Endothelial cell of umbilical vein (primary cell): ENCODE measurements around the gene ACTG1. TPM values are rescaled to one million over a fixed set of nuclear protein-coding genes. Genes with fewer than 3 reads are reported as not detected.

ENCODE experiments used
- BruUV-seq: library from RNA; stranded (reverse); fragments of 400-500 nt; replicated peaks from 2 replicates; lab custom pipeline; 2021; lab: Mats Ljungman, UMichigan
- CTCF ChIA-PET: fragments of 300-600, 350-600 bp; sonication (Branson Sonifier 250); formaldehyde crosslinking; loops from one replicate; lab custom pipeline; 2021; ENCODE audit warnings: antibody characterized with exemption, inconsistent platforms; lab: Charles Lee
- POLR2A ChIA-PET: fragments of 300-600, 350-600 bp; sonication (Branson Sonifier 250); formaldehyde crosslinking; loops from one replicate; lab custom pipeline; 2021; ENCODE audit warnings: antibody characterized with exemption, inconsistent platforms; lab: Charles Lee
- DNase-seq: peaks from one replicate; pipeline ENCODE4 v3.0.0-alpha.2; 2011; ENCODE audit warnings: low read depth, low spot score
- FAIRE-seq: peaks from 2 replicates; lab custom pipeline; 2011; peaks lifted over from hg19 to GRCh38; lab: Jason Lieb, UNC
- H2AFZ ChIP-seq: 2 replicates; pipeline ENCODE4 v1.6.0; 2012; ENCODE audit warnings: low read depth, low read length, control low read depth, inconsistent platforms
- H3K27ac ChIP-seq: 2 replicates; pipeline ENCODE4 v1.5.1; 2011; ENCODE audit warnings: low read depth, mild to moderate bottlenecking, control low read depth, low read length, moderate library complexity; ENCODE audit not compliant: insufficient read depth
- H3K27me3 ChIP-seq, 2 experiments: 2 replicates each; pipeline versions ENCODE4 v1.6.0 to v1.6.1; 2011; ENCODE audit warnings: low read length in 2 of 2, mixed read lengths in 1 of 2; ENCODE audit not compliant: control insufficient read depth in 2 of 2, insufficient read depth in 2 of 2
- H3K36me3 ChIP-seq, 2 experiments: 2 replicates in 1 of 2; 3 replicates in 1 of 2; pipeline ENCODE4 v1.5.1; 2011; ENCODE audit warnings: low read length in 2 of 2, mild to moderate bottlenecking in 1 of 2, moderate library complexity in 1 of 2; ENCODE audit not compliant: control insufficient read depth in 2 of 2, insufficient read depth in 2 of 2; ENCODE audit errors: extremely low read depth in 1 of 2
- H3K4me1 ChIP-seq: 3 replicates; pipeline ENCODE4 v1.5.1; 2011; ENCODE audit warnings: mild to moderate bottlenecking, low read length; ENCODE audit not compliant: control insufficient read depth, insufficient read depth; ENCODE audit errors: extremely low read depth
- H3K4me2 ChIP-seq: 2 replicates; pipeline ENCODE4 v1.6.1; 2011; ENCODE audit warnings: low read length, control low read depth, mixed read lengths; ENCODE audit not compliant: insufficient read depth
- H3K4me3 ChIP-seq, 3 experiments: fragments of 200-600 bp in 1 of 3; sonication (generic), shearing (Covaris generic) in 1 of 3; replicated peaks in 1 of 3; 2 replicates each; pipeline ENCODE4 v1.5.1; 2011 to 2016; ENCODE audit warnings: control low read depth in 3 of 3, low read length in 3 of 3, mild to moderate bottlenecking in 2 of 3, inconsistent platforms in 1 of 3, low read depth in 1 of 3, moderate library complexity in 1 of 3; ENCODE audit not compliant: insufficient read depth in 1 of 3
- H3K79me2 ChIP-seq: 2 replicates; pipeline ENCODE4 v1.6.0; 2012; ENCODE audit warnings: low read length, inconsistent platforms; ENCODE audit not compliant: control insufficient read depth, insufficient read depth
- H3K9ac ChIP-seq: replicated peaks from 2 replicates; pipeline ENCODE3; 2011; ENCODE audit warnings: low read length, control low read depth; ENCODE audit not compliant: insufficient read depth; ENCODE audit errors: extremely low read depth
- H3K9me1 ChIP-seq: replicated peaks from 3 replicates; pipeline ENCODE4 v1.6.0; 2011; ENCODE audit warnings: mild to moderate bottlenecking, low read length; ENCODE audit not compliant: control insufficient read depth, insufficient read depth; ENCODE audit errors: extremely low read depth
- H3K9me3 ChIP-seq: replicated peaks from 2 replicates; pipeline ENCODE4 v1.5.1; 2012; ENCODE audit warnings: low read length, inconsistent platforms; ENCODE audit not compliant: control insufficient read depth, insufficient read depth
- H4K20me1 ChIP-seq: replicated peaks from 2 replicates; pipeline ENCODE3; 2011; ENCODE audit warnings: mild to moderate bottlenecking, low read length; ENCODE audit not compliant: control insufficient read depth, insufficient read depth; ENCODE audit errors: extremely low read depth
- FOS ChIP-seq: IDR thresholded peaks from 2 replicates; pipeline ENCODE4 v1.6.1; 2011; ENCODE audit warnings: mild to moderate bottlenecking, low read length, moderate library complexity, borderline replicate concordance; ENCODE audit not compliant: insufficient read depth
- GATA2 ChIP-seq: IDR thresholded peaks from 2 replicates; pipeline ENCODE4 v1.7.0; 2011; ENCODE audit warnings: low read depth, mild to moderate bottlenecking, moderate library complexity, mixed read lengths, low read length; ENCODE audit not compliant: insufficient read length, insufficient read depth
- JUN ChIP-seq: IDR thresholded peaks from 2 replicates; pipeline ENCODE4 v1.6.1; 2011; ENCODE audit warnings: borderline replicate concordance, low read depth; ENCODE audit not compliant: insufficient read length, insufficient read depth
- MYC ChIP-seq: IDR thresholded peaks from one replicate; pipeline ENCODE4 v1.6.1; 2011; ENCODE audit warnings: mild to moderate bottlenecking, low read depth, low read length
- POLR2A ChIP-seq: IDR thresholded peaks from 2 replicates; pipeline ENCODE4 v1.6.1; 2012; ENCODE audit warnings: low read depth, mild to moderate bottlenecking, control low read depth, low read length
- POLR2AphosphoS5 ChIP-seq: IDR thresholded peaks from 2 replicates; pipeline ENCODE4 v1.6.1; 2012; ENCODE audit warnings: low read depth, mild to moderate bottlenecking, control low read depth, low read length, moderate library complexity; ENCODE audit not compliant: insufficient read depth
- dilution Hi-C: fragments of 300-500 bp; cut with MboI; formaldehyde crosslinking; loops from one replicate; pipeline ENCODE4 v1.15.0; 2019; ENCODE audit warnings: low sequenced_read_pairs; ENCODE audit not compliant: extremely low pct_ligation_motif_present
- intact Hi-C: fragments of 100-400 bp; cut with micrococcal nuclease; formaldehyde crosslinking; loops from one replicate; pipeline ENCODE4 v1.10.0; 2022
- polyA plus RNA-seq, 4 experiments: library from polyadenylated mRNA; depleted of rRNA in 3 of 4; stranded (reverse) in 3 of 4; unstranded in 1 of 4; fragments of >200 nt; gene quantifications; 2 replicates each; pipeline versions ENCODE4 v1.2.1 to v1.2.3, GENCODE V29; 2011 to 2012; ENCODE audit warnings: missing spikeins in 1 of 4
- total RNA-seq: library from RNA; stranded (reverse); gene quantifications from 2 replicates; pipeline ENCODE4 v1.2.3, GENCODE V29; 2021
- TF ChIP-seq, protein P1 (sequence below), 2 donors: IDR thresholded peaks; 1 replicate in 1 of 2; 2 replicates in 1 of 2; pipeline ENCODE4 v1.5.1; 2011; ENCODE audit warnings: low read length in 2 of 2, mild to moderate bottlenecking in 2 of 2, moderate library complexity in 2 of 2, control low read depth in 1 of 2, inconsistent platforms in 1 of 2, low read depth in 1 of 2; ENCODE audit not compliant: insufficient read depth in 1 of 2; ENCODE audit errors: extremely low read depth in 1 of 2
- TF ChIP-seq, protein P2 (sequence below): IDR thresholded peaks from 2 replicates; pipeline ENCODE4 v1.6.1; 2011; ENCODE audit not compliant: insufficient read depth, insufficient read length

ACTG1 gene
- total and polyA plus RNA-seq, 2 donors (not counting 3 experiments of a cell fraction or from before 2014, with no cell fraction given), result 6,127 to 10,663 TPM

DNA sequence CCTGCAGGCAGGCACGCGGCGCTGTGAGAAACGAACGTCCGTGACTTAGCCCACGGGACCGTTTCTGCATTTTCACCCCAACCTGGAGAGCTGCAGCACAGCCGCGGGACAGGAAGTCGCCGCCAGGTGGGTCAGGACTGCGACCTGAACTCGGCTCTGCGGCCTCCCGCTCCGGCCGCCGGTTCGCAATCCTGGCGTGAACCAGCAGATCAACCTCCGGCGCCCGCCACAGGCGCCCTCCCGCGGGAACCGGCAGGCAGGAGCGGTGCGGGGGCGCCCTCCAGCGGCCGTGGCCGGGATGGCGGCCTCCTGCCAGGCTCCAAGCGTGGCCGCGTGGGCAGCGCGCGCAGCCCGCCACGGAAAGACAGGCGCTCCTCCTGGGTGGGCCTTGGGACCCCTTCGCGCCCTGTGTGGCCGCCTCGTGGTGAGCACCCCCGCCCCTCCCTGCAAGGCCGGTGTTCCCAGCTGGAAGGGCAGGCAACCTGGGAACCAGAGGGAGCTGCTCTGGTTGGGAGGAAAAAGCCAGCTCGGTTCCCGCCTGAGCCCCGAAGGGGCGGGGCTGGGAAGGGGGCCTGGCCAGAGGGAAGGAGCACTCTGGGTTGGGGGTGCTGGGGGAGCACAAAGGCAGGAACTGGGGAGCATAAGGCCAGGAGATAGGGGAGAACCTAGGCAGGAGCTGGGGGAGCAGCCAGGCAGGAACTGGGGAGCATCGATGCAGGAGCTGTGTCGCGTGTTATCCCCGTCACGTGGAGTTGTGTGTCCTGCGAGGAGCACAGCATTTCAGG is 28.2 kb downstream of the ACTG1 start:
- FAIRE-seq (peak; percentile 74), DNase-seq (peak; percentile 68)
- CTCF ChIA-PET, result interaction anchor here (0.6 to 6.8 kb wide), 53 partner anchors 8 to 341 kb away, joined by 3 to 117 read pairs (median 5); partner anchors contain the start of genes ACTG1, BAHCC1, NDUFAF8 and SLC38A10
- Histone ChIP-seq H3K4me1 (peaks cover 18% of the 10 kb centered on the region), H3K9me3 (no peaks in the 10 kb centered on the region), H4K20me1 (no peaks in the 10 kb centered on the region), H3K27ac (no peak overlapping the region), H3K36me3 (no peaks in the 10 kb centered on the region), H3K27me3 (peaks cover 0 to 1% of the 10 kb centered on the region in 2 experiments), H3K9ac (no peak overlapping the region), H3K4me3 (peak overlapping the region in 1 of 3 experiments; percentile 8), H2AFZ (peak overlapping the region; percentile 81), H3K4me2 (peak overlapping the region; percentile 47), H3K9me1 (no peaks in the 10 kb centered on the region), H3K79me2 (no peaks in the 10 kb centered on the region)
- TF ChIP-seq POLR2AphosphoS5 (peak; percentile 69), FOS (no peak), MYC (no peak), JUN (no peak), GATA2 (no peak), POLR2A (no peak)
- TF ChIP-seq, protein P1, sequence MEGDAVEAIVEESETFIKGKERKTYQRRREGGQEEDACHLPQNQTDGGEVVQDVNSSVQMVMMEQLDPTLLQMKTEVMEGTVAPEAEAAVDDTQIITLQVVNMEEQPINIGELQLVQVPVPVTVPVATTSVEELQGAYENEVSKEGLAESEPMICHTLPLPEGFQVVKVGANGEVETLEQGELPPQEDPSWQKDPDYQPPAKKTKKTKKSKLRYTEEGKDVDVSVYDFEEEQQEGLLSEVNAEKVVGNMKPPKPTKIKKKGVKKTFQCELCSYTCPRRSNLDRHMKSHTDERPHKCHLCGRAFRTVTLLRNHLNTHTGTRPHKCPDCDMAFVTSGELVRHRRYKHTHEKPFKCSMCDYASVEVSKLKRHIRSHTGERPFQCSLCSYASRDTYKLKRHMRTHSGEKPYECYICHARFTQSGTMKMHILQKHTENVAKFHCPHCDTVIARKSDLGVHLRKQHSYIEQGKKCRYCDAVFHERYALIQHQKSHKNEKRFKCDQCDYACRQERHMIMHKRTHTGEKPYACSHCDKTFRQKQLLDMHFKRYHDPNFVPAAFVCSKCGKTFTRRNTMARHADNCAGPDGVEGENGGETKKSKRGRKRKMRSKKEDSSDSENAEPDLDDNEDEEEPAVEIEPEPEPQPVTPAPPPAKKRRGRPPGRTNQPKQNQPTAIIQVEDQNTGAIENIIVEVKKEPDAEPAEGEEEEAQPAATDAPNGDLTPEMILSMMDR (IDR thresholded peaks at IDR 0.05; ENCODE audit: extremely low read depth in 1 of 2, insufficient read depth in 1 of 2, low read depth in 1 of 2, low read length in 2 of 2), result peak; percentile 82 to 98
- TF ChIP-seq, protein P2, sequence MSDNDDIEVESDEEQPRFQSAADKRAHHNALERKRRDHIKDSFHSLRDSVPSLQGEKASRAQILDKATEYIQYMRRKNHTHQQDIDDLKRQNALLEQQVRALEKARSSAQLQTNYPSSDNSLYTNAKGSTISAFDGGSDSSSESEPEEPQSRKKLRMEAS, result no peak
- BruUV-seq, result no TSS peak
- intact Hi-C loops (loop anchor here (1.0 to 5.0 kb wide), 5 partner anchors 42 to 231 kb away; no protein-coding TSS in a partner anchor), dilution Hi-C loops (no loop called here)
- POLR2A ChIA-PET, result interaction anchor here (0.7 to 1.2 kb wide), 3 partner anchors 28 to 89 kb away, joined by 3 to 5 read pairs (median 3); partner anchors contain the start of genes ACTG1 and BAHCC1
